ENCODE data around the gene ADCY7. TPM values are rescaled to one million over a fixed set of nuclear protein-coding genes. Genes with fewer than 3 reads are reported as not detected.

The ADCY7 gene
- polyA plus RNA-seq, 4 donors: 5.2 to 10.9 (median 8.1) TPM

- no peak for DNase-seq (ENCODE audit: low read depth in 4 of 4, low spot score in 2 of 4)
These were observed 525 bp upstream of the ADCY7 start for GRCh38 chr16:50265716-50266336.

DNA sequence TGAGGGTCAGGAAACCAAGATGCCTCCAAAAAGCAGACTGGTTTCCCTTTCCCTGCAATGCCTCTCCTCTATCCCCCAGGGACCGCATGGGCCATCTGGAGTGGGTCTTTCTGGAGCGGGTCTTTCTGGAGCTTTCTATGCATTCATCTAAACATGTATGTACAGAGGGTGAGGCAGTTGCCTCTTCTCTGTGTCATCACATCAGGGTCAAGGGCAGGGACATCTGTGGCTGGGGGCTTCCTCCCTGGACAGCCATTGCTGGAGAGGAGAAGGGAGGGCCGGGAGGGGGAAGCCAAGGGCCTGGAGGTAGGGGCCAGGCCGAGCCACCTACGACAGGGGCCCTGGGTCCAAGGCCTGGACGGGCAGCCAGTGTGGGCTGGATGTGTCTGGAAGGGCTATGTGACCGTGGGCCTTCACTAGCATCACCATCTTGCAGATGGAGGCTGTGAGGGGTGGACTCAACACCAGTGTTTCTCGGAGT, 840 bp downstream of the ADCY7 start:
- DNase-seq (ENCODE audit: low read depth in 4 of 4, low spot score in 2 of 4): no peak

DNA sequence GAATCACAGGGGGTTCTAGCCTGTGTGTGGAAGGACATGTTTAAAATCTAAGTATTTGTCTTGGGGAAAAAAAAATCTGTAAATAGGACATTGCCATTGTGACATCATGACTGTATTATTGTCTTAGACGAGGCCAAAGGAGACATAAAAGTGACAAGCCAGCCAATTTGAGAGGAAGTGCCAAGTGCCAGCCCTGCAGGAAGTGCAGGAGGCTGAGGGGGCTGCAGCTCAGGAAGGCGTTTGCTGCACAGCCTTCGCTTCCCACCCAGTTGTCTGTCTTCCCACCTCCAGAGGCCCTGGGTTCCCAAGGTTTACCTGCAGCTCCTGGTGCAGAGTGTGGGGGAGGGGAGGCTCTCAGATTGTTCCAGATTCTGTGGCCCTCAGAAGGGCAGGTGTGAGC, 1.3 kb downstream of the ADCY7 start:
- DNase-seq (ENCODE audit: low read depth in 4 of 4, low spot score in 2 of 4): no peak

GRCh38 chr16:50268352-50268751, 2.0 kb downstream of the ADCY7 start:
- DNase-seq (ENCODE audit: low read depth in 4 of 4, low spot score in 2 of 4): no peak

GRCh38 chr16:50269061-50269705, 2.8 kb downstream of the ADCY7 start:
- no peak for DNase-seq (ENCODE audit: low read depth in 4 of 4, low spot score in 2 of 4)

DNA sequence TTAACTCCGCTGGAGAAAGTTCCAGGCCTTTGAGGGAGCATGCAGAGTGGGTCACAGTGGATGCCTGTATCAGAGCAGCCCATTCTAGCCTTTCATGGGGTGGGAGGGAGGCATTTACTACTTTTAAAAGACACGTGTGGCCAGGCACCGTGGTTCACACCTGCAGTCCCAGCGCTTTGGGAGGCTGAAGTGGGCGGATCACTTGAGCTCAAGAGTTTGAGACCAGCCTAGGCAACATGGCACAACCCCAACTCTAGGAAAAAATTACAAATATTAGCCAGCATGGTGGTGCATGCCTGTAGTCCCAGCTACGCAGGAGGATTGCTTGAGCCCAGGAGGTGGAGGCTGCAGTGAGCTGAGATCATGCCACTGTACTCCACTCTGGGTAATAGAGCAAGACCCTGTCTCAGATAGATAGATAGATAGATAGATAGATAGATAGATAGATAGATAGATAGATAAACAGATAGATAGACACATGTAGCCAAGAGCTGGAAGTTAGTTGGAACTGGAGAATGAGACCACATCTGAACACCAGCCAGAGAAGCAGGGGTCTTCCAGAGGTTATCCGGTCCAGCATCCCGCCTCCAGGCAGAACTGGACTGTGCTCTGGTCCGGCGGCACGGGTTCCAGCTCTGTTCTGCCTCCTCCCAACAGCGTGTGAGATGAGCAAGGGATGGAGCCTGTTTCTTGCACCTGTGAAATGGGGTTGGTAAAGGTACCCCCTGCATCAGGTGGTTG, 3.6 kb downstream of the ADCY7 start:
- no peak for DNase-seq (ENCODE audit: low read depth in 4 of 4, low spot score in 2 of 4)

DNA sequence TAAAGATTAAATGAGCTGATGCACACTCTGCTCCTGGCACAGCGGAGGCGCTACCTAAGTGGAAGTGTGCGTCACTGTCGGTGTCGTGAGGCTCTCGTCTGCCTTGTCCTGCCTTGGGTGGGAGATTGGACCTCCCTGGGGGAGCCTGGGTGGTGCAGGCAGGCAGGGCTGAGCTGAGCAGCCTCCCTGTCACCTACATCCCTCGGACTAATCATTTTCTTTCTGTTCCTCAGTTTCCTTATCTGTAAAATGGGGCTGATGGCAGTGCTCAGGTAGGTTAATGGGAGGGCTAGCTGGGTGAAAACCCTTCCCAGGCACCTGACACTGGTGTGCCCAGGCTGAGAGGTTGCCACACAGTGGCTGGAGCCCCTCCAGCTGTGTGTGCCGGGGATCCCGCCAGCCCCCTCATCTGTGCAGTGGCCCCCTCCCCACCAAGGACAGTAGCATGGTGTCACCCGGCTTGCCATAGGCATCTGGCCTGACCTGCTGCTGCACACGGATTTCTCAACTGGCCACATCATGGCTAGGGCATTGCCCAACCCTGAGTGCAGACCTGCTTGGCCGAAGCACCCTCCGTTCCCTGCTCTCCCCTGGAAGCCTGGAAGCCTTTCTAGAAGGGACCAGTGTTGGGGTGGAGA, 4.3 kb downstream of the ADCY7 start:
- DNase-seq (ENCODE audit: low read depth in 4 of 4, low spot score in 2 of 4): no peak

GRCh38 chr16:50271148-50272041, 5.0 kb downstream of the ADCY7 start:
- DNase-seq (ENCODE audit: low read depth in 4 of 4, low spot score in 2 of 4): no peak

DNA sequence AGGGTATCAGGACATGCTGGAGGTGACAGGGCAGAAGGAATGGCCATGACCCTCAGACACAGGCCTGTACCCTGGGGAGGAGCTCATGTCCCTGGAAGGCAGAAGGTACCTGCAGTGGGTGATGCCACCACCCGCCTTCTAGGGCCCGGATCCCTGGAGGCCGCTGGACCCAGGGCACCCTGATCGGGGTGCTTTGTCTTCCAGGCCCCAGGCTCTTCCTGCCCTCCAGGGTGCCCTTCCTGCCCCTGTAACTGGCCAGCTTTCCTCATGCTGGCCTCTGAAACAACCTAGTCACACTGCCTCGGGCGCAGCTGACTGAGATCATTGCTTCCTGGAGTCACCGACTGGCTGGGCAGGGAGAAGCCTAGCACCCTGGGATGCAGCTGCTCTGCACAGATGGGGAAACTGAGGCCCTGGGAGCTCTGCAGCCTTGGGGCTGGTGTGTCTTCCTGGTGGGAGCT, 5.8 kb downstream of the ADCY7 start:
- DNase-seq (ENCODE audit: low read depth in 4 of 4, low spot score in 2 of 4): no peak

DNA sequence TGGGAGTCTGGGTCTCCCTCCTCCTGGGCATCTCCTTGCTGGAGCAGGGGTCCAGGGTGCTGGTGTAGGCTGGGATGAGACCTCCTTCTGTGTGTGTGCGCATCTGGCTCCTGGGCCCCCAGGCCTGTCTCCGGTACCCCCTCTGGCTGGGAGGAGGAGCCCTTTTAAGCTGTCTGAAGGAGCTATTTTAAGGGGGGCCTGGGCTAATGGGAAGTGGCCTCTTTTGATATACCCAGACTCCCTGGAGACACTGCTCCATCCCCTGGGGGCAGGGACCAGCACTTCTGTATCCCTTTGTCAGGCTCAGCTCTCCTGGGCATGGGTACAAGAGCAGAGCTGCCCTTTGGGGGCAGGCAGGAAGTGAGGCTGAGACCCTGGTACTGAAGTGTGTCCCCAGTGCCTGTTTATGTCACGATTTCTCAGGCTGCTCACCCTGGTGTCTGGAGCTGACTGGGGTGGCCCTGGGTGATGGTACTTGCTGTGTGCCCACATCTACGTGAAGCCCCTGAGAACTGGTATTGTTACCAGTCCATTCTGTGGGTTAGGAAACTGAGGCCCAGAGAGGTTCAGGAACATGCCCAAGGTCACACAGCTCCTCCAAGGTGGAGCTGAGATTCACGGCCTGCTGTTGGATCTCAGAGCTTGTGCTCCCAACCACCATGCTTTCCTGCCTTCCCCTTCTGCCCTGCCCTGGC, 6.5 kb downstream of the ADCY7 start:
- no peak for DNase-seq (ENCODE audit: low read depth in 4 of 4, low spot score in 2 of 4)

DNA sequence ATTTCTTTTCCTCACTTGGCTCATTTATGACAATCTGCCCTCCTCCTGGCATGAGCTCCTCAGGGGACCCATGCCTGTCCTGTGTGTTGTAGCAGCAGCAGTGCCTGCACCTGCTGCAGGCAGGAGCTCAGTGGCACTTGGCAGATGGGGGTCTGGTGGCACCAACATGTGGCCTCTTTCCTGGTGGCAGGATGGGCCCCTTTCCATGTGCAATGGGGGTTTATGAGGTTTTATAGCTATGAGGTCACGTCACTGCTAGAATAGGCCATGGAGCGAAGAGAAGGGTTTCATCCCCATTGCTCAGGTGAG, 7.0 kb downstream of the ADCY7 start:
- DNase-seq (ENCODE audit: low read depth in 4 of 4, low spot score in 2 of 4): no peak

DNA sequence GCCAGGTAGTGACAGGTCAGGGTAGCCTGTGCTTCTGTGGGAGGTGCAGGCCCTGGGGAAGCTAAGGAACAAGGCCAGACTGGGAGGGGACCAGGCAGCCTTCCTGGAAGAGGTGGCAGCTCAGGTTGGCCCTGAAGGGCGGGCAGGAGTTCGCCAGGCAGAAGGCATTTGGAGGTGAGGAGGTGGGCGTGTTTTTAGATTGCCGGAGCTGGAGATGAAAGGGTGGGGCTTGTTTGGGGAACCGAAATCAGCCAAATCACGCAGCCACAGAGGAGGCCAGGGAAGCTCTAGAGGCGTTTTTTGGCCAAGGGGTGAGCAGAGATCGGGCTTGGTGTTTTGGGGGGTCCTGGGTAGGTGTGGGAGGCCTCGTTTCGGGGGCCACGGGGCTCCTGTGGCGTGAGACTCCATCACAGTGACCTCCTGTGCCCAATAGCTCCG, 7.6 kb downstream of the ADCY7 start:
- DNase-seq (ENCODE audit: low read depth in 4 of 4, low spot score in 2 of 4): no peak

DNA sequence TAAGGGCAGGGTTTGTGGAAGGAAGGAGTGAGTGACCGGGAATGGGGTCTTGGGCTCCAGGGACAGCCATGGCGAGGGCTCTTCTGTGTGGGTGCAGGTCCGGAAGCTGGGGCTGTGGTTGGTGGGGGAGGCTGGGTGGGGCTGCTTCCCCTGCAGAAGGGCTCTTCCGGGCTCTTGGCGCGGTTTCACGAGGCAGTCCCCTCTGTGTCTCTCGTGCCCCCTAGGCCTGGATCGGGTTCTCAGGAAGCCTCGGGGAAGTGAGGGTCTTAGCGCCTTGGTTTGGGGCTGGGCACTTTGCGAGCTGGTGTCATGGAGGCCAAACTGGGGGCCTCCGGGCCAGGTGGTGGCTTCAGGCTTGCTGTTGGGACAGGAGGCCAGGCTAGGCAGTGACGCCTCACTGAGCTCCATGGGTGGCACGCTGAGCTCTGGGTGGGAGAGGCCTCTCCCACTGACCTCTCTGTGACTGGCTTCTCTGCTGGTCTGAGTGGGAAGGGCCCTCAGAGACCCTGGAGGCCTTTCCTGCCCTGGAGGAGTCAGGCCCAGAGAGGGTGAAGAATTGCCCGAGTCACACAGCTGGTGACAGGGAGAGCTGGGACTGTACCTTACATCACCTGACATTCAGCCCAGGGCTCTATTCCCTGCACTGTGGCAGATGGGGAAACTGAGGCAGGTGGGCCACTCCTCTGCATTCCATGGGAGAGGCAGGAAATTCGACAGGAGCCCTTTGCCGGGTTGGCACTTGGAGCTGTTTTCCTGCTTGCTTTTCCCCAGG, 8.2 kb downstream of the ADCY7 start:
- DNase-seq (ENCODE audit: low read depth in 4 of 4, low spot score in 2 of 4): no peak

DNA sequence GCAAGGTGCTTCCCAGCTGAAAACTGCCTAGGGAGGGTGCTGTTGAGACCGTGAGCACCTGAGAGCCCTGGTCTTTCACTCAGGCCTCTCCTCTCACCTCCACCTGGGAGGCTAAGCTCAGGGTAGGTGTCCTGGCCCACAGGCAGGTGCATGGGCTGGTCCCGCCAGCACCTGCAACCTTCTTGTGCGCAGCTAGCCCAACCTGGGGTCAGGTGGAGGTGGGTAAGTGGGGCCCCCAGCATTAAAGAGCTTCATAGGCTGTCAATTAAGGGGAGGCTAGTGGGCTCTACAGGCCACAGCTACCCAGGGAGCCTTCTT, 8.7 kb downstream of the ADCY7 start:
- no peak for DNase-seq (ENCODE audit: low read depth in 4 of 4, low spot score in 2 of 4)

- no peak for DNase-seq (ENCODE audit: low read depth in 4 of 4, low spot score in 2 of 4)
These were observed 9.3 kb downstream of the ADCY7 start for GRCh38 chr16:50275428-50276325.

DNA sequence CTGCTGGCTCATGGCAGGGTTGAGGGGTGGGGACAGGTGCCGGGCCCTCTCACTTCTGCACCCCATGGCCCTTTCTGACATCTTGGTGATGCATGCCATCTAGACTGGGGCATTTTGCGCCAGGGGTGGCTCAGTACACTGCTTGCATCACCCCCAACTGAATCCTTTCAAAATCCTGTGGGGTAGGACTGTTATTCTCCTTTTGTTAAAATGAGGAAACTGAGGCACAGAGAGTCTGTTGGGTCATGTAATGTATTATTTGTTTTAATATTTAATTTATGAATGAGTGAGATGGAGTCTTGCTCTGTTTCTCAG, 9.9 kb downstream of the ADCY7 start:
- DNase-seq (ENCODE audit: low read depth in 4 of 4, low spot score in 2 of 4): no peak

DNA sequence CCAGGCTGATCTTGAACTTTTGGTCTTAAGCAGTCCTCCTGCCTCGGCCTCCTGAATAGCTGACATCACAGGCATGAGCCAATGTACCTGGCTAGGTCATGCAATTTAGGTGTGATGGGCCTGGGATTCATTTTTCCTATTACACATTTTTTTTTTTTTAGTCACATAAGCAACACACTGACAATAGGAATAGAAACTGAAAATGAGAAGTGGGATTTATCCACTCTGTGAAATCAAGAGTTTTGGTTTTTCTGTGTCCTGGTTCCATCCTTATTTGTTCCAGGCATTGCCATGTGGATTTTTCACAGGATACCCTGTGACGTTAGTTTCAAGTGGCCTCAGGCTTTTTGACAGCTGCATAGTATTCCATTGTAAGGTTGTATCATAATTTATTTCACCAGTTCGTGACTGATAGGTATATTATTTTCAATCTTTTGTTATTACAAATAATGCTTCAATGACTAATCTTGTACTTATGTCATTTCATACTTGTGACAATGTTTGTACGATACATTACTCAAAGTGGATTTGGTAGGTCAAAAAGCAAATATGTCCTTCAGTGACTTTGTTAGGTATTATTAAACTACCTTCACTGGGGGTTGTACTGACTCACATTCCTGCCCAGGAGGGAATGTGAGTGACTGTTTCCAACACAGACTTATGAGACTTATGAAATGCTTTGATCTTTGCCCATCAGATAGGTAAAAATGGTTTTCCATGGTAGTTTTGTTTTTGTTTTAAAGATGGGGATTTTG, 10.6 kb downstream of the ADCY7 start:
- DNase-seq (ENCODE audit: low read depth in 4 of 4, low spot score in 2 of 4): no peak

- no peak for DNase-seq (ENCODE audit: low read depth in 4 of 4, low spot score in 2 of 4)
These were observed 11.9 kb downstream of the ADCY7 start for GRCh38 chr16:50278251-50278650.

Measured in left renal cortex interstitium (tissue), 4 donors.